ENCODE data around the gene FGGY.
"Not testable (repeated sequence)": the region's sequence is repeated elsewhere in the genome, so short reads cannot be mapped to it uniquely, and the experiment has no call there.

The FGGY gene

GRCh38 chr1:59482986-59483385 lies 186.1 kb downstream of the FGGY start:
- DNase-seq (ENCODE audit: low spot score): no peak

GRCh38 chr1:59484096-59484495 lies 187.2 kb downstream of the FGGY start:
- DNase-seq (ENCODE audit: low spot score): peak; percentile 82

GRCh38 chr1:59485171-59485570 lies 188.3 kb downstream of the FGGY start:
- DNase-seq (ENCODE audit: low spot score): no peak

GRCh38 chr1:59485949-59486348 lies 189.1 kb downstream of the FGGY start:
- DNase-seq (ENCODE audit: low spot score): no peak

- DNase-seq (ENCODE audit: low spot score): no peak
These were observed 189.7 kb downstream of the FGGY start for GRCh38 chr1:59486615-59487014.

- peak; percentile 47 for DNase-seq (ENCODE audit: low spot score)
These were observed 190.6 kb downstream of the FGGY start for GRCh38 chr1:59487335-59488031.

- no peak for DNase-seq (ENCODE audit: low spot score)
These were observed 195.6 kb downstream of the FGGY start for GRCh38 chr1:59492500-59492899.

- DNase-seq (ENCODE audit: low spot score): no peak
These were observed 197.4 kb downstream of the FGGY start for GRCh38 chr1:59494145-59494833.

- DNase-seq (ENCODE audit: low spot score): not testable (repeated sequence)
These were observed 199.3 kb downstream of the FGGY start for GRCh38 chr1:59496156-59496555.

- no peak for DNase-seq (ENCODE audit: low spot score)
These were observed 200.7 kb downstream of the FGGY start for GRCh38 chr1:59497616-59498015.

GRCh38 chr1:59498640-59499039 lies 201.7 kb downstream of the FGGY start:
- DNase-seq (ENCODE audit: low spot score): peak; percentile 39

GRCh38 chr1:59499273-59499942 lies 202.5 kb downstream of the FGGY start:
- DNase-seq (ENCODE audit: low spot score): no peak

- DNase-seq (ENCODE audit: low spot score): no peak
These were observed 203.2 kb downstream of the FGGY start for GRCh38 chr1:59499943-59500569.

GRCh38 chr1:59500950-59501742 lies 204.3 kb downstream of the FGGY start:
- DNase-seq (ENCODE audit: low spot score): no peak

GRCh38 chr1:59502009-59502691 lies 205.3 kb downstream of the FGGY start:
- no peak for DNase-seq (ENCODE audit: low spot score)

- no peak for DNase-seq (ENCODE audit: low spot score)
These were observed 207.4 kb downstream of the FGGY start for GRCh38 chr1:59504276-59504675.

- peak; percentile 9 for DNase-seq (ENCODE audit: low spot score)
These were observed 208.7 kb downstream of the FGGY start for GRCh38 chr1:59505596-59506028.

- DNase-seq (ENCODE audit: low spot score): peak; percentile 61
These were observed 210.1 kb downstream of the FGGY start for GRCh38 chr1:59506952-59507351.

- DNase-seq (ENCODE audit: low spot score): no peak
These were observed 212.5 kb downstream of the FGGY start for GRCh38 chr1:59509341-59509875.

GRCh38 chr1:59510249-59510648 lies 213.4 kb downstream of the FGGY start:
- no peak for DNase-seq (ENCODE audit: low spot score)
